H9 (cell line): ENCODE measurements around the gene EXOC2. TPM values are rescaled to one million over a fixed set of nuclear protein-coding genes. Genes with fewer than 3 reads are reported as not detected.

Experiments
- DNase-seq: peaks from one replicate; pipeline ENCODE4 v3.0.0-alpha.2; 2017
- H2AFZ ChIP-seq: one replicate; pipeline ENCODE4 v1.6.1; 2013; ENCODE audit warnings: mild to moderate bottlenecking, low read length, control low read depth, moderate library complexity
- H2AK5ac ChIP-seq: 2 replicates; pipeline ENCODE4 v1.6.1; 2013; ENCODE audit warnings: low read length, control low read depth, mixed read lengths; ENCODE audit not compliant: insufficient read length
- H2BK120ac ChIP-seq: one replicate; pipeline ENCODE4 v1.6.1; 2013; ENCODE audit warnings: low read depth, mild to moderate bottlenecking, low read length, control low read depth, inconsistent platforms; ENCODE audit not compliant: poor library complexity, severe bottlenecking
- H2BK12ac ChIP-seq: 2 replicates; pipeline ENCODE4 v1.6.1; 2013; ENCODE audit warnings: low read length, control low read depth, mixed read lengths, low read depth; ENCODE audit not compliant: insufficient read length
- H2BK15ac ChIP-seq: 2 replicates; pipeline ENCODE4 v1.6.1; 2013; ENCODE audit warnings: low read depth, low read length, control low read depth
- H2BK20ac ChIP-seq: one replicate; pipeline ENCODE4 v1.6.1; 2013; ENCODE audit warnings: low read depth, mild to moderate bottlenecking, low read length, control low read depth, inconsistent platforms; ENCODE audit not compliant: poor library complexity, severe bottlenecking
- H2BK5ac ChIP-seq: 2 replicates; pipeline ENCODE4 v1.6.1; 2013; ENCODE audit warnings: low read length, control low read depth, mixed read lengths; ENCODE audit not compliant: insufficient read length
- H3K14ac ChIP-seq: 2 replicates; pipeline ENCODE4 v1.6.1; 2013; ENCODE audit warnings: low read length, control low read depth; ENCODE audit not compliant: insufficient read depth
- H3K18ac ChIP-seq: 2 replicates; pipeline ENCODE4 v1.6.1; 2013; ENCODE audit warnings: low read depth, mild to moderate bottlenecking, mixed read lengths, low read length, control low read depth; ENCODE audit not compliant: insufficient read length
- H3K23ac ChIP-seq: 2 replicates; pipeline ENCODE4 v1.6.1; 2013; ENCODE audit warnings: low read length, control low read depth, mixed read lengths, low read depth; ENCODE audit not compliant: insufficient read length
- H3K23me2 ChIP-seq: 2 replicates; pipeline ENCODE4 v1.6.1; 2013; ENCODE audit warnings: low read depth, mild to moderate bottlenecking, mixed read lengths, low read length, control low read depth; ENCODE audit not compliant: insufficient read length, poor library complexity, severe bottlenecking
- H3K27ac ChIP-seq: 2 replicates; pipeline ENCODE4 v1.5.1; 2013; ENCODE audit warnings: low read length, control low read depth, mixed read lengths, low read depth; ENCODE audit not compliant: insufficient read length
- H3K27me3 ChIP-seq: 2 replicates; pipeline ENCODE4 v1.6.1; 2013; ENCODE audit warnings: low read length, control low read depth, inconsistent platforms; ENCODE audit not compliant: insufficient read depth
- H3K4ac ChIP-seq: 2 replicates; pipeline ENCODE4 v1.6.1; 2013; ENCODE audit warnings: low read depth, mild to moderate bottlenecking, control low read depth, inconsistent platforms, low read length, moderate library complexity
- H3K4me1 ChIP-seq: 2 replicates; pipeline ENCODE4 v1.6.1; 2013; ENCODE audit warnings: low read length, control low read depth, inconsistent platforms; ENCODE audit not compliant: insufficient read depth
- H3K4me2 ChIP-seq: 2 replicates; pipeline ENCODE4 v1.6.1; 2013; ENCODE audit warnings: low read length, control low read depth, mixed read lengths; ENCODE audit not compliant: insufficient read length, insufficient read depth
- H3K56ac ChIP-seq: 2 replicates; pipeline ENCODE4 v1.6.1; 2013; ENCODE audit warnings: low read depth, mild to moderate bottlenecking, mixed read lengths, low read length, control low read depth; ENCODE audit not compliant: insufficient read length
- H3K79me1 ChIP-seq: 2 replicates; pipeline ENCODE4 v1.6.1; 2013; ENCODE audit warnings: low read depth, mild to moderate bottlenecking, moderate library complexity, low read length, control low read depth, inconsistent platforms; ENCODE audit not compliant: insufficient read depth, poor library complexity, severe bottlenecking
- H3K79me2 ChIP-seq: 2 replicates; pipeline ENCODE4 v1.6.1; 2013; ENCODE audit warnings: low read length, control low read depth, inconsistent platforms; ENCODE audit not compliant: insufficient read depth
- H3K9ac ChIP-seq: 2 replicates; pipeline ENCODE4 v1.6.1; 2013; ENCODE audit warnings: low read length, control low read depth, mixed read lengths; ENCODE audit not compliant: insufficient read length; ENCODE audit errors: extremely low read depth
- H3K9me3 ChIP-seq: one replicate; pipeline ENCODE4 v1.6.1; 2013; ENCODE audit warnings: low read depth, low read length, inconsistent platforms; ENCODE audit not compliant: control insufficient read depth
- H3T11ph ChIP-seq: one replicate; pipeline ENCODE4 v1.6.1; 2013; ENCODE audit warnings: mild to moderate bottlenecking, low read length, control low read depth, inconsistent platforms
- H4K20me1 ChIP-seq: one replicate; pipeline ENCODE4 v1.6.1; 2013; ENCODE audit not compliant: control insufficient read depth, insufficient read length, insufficient read depth
- H4K5ac ChIP-seq: 2 replicates; pipeline ENCODE4 v1.6.1; 2013; ENCODE audit warnings: low read depth, mild to moderate bottlenecking, mixed read lengths, low read length, control low read depth; ENCODE audit not compliant: insufficient read length
- H4K8ac ChIP-seq: replicated peaks from 2 replicates; pipeline ENCODE4 v1.6.1; 2013; ENCODE audit warnings: low read length, control low read depth, mixed read lengths, low read depth; ENCODE audit not compliant: insufficient read length
- H4K91ac ChIP-seq: 2 replicates; pipeline ENCODE4 v1.6.1; 2013; ENCODE audit warnings: low read depth, mild to moderate bottlenecking, moderate library complexity, mixed read lengths, low read length, control low read depth; ENCODE audit not compliant: insufficient read length
- H3K27ac Mint-ChIP-seq, 3 experiments: 2 replicates in 2 of 3; 3 replicates in 1 of 3; pipeline ENCODE4 v1.8.0; 2020 to 2021; ENCODE audit warnings: mixed read lengths in 3 of 3, mild to moderate bottlenecking in 1 of 3, moderate library complexity in 1 of 3
- H3K27me3 Mint-ChIP-seq: 2 replicates; pipeline ENCODE4 v1.8.0; 2021; ENCODE audit warnings: low read depth, mild to moderate bottlenecking, moderate library complexity, mixed read lengths
- H3K36me3 Mint-ChIP-seq, 3 experiments: 2 replicates in 2 of 3; 3 replicates in 1 of 3; pipeline ENCODE4 v1.8.0; 2020 to 2021; ENCODE audit warnings: low read depth in 3 of 3, mixed read lengths in 3 of 3; ENCODE audit not compliant: insufficient read depth in 1 of 3
- H3K4me1 Mint-ChIP-seq, 2 experiments: 2 replicates each; pipeline ENCODE4 v1.8.0; 2020; ENCODE audit warnings: mixed read lengths in 2 of 2
- H3K4me3 Mint-ChIP-seq, 2 experiments: 2 replicates in 1 of 2; 3 replicates in 1 of 2; pipeline ENCODE4 v1.8.0; 2020 to 2021; ENCODE audit warnings: mild to moderate bottlenecking in 2 of 2, mixed read lengths in 2 of 2, moderate library complexity in 1 of 2
- H3K9me3 Mint-ChIP-seq, 2 experiments: 2 replicates in 1 of 2; 3 replicates in 1 of 2; pipeline ENCODE4 v1.8.0; 2020; ENCODE audit warnings: mild to moderate bottlenecking in 2 of 2, mixed read lengths in 2 of 2, moderate library complexity in 1 of 2
- WGBS: extraction: QIAGEN DNeasy Blood & Tissue Kit; methylation state at CpG from one replicate; pipeline ENCODE4 v1.1.7; 2013; ENCODE audit warnings: missing lambda C conversion rate, low lambda C conversion rate, mixed read lengths; ENCODE audit not compliant: insufficient read length; ENCODE audit errors: extremely low coverage; 5-methylcytosine and 5-hydroxymethylcytosine counted together
- total RNA-seq: library from RNA; stranded (reverse); gene quantifications from 2 replicates; pipeline ENCODE4 v1.2.1, GENCODE V29; 2021
- TF ChIP-seq, protein P1 (sequence below): fragments of 200-600 bp; sonication (generic); conservative IDR thresholded peaks from 3 replicates; pipeline ENCODE4 v1.8.0; 2021; ENCODE audit warnings: antibody characterized with exemption, mild to moderate bottlenecking

EXOC2 gene
- total RNA-seq, 1 experiment from 2014 or later, result 29.9 TPM

DNA sequence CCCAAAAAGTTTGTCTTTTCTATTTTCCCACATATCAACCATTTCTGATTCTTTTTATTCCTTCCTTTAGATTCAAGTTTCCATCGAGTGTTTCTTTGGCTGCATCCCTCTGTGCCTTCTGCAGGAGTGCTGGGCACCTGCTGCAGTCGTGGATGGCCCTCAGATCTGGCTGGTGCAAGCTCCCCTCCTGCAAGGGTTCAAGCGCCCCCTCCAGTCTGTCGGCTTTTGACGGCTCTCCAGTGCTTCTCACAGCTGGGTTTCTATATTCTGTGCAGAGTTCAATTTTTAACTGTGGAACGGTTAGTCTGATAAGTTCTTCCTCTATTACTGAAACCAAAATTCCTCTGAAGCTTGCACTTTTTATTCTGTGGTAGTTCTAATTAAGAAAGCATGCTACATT lies 168.1 kb downstream of the EXOC2 start:
- Histone ChIP-seq H3K23ac (no peak overlapping the region), H2AK5ac (no peak overlapping the region), H2BK5ac (no peak overlapping the region), H3K27me3 (no peaks in the 10 kb centered on the region), H3K56ac (no peak overlapping the region), H4K91ac (no peak overlapping the region), H3K18ac (no peak overlapping the region), H3K4me2 (no peak overlapping the region), H3K9me3 (no peaks in the 10 kb centered on the region), H3K4ac (no peak overlapping the region), H2BK15ac (no peak overlapping the region), H4K20me1 (no peaks in the 10 kb centered on the region), H3K79me1 (no peaks in the 10 kb centered on the region), H3K23me2 (no peaks in the 10 kb centered on the region), H3K9ac (no peak overlapping the region), H2BK20ac (no peak overlapping the region), H4K8ac (no peak overlapping the region), H4K5ac (no peak overlapping the region), H3K27ac (no peak overlapping the region), H3T11ph (no peak overlapping the region), H2BK120ac (no peak overlapping the region), H2AFZ (no peak overlapping the region), H2BK12ac (no peak overlapping the region), H3K4me1 (no peaks in the 10 kb centered on the region), H3K79me2 (no peaks in the 10 kb centered on the region), H3K14ac (no peak overlapping the region)
- TF ChIP-seq, protein P1, sequence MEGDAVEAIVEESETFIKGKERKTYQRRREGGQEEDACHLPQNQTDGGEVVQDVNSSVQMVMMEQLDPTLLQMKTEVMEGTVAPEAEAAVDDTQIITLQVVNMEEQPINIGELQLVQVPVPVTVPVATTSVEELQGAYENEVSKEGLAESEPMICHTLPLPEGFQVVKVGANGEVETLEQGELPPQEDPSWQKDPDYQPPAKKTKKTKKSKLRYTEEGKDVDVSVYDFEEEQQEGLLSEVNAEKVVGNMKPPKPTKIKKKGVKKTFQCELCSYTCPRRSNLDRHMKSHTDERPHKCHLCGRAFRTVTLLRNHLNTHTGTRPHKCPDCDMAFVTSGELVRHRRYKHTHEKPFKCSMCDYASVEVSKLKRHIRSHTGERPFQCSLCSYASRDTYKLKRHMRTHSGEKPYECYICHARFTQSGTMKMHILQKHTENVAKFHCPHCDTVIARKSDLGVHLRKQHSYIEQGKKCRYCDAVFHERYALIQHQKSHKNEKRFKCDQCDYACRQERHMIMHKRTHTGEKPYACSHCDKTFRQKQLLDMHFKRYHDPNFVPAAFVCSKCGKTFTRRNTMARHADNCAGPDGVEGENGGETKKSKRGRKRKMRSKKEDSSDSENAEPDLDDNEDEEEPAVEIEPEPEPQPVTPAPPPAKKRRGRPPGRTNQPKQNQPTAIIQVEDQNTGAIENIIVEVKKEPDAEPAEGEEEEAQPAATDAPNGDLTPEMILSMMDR, result peak; percentile 39; the same call in 2 of the 3 replicates
- H3K27me3 Mint-ChIP-seq, result no peaks in the 10 kb centered on the region; the same call in 1 of the 2 replicates
- no peaks in the 10 kb centered on the region for H3K4me1 Mint-ChIP-seq
- no peak for DNase-seq
- H3K36me3 Mint-ChIP-seq, result peaks cover 31 to 37% (median 32%) of the 10 kb centered on the region in 3 experiments
- WGBS, result no CpG with 5 or more reads among the region's 6 CpGs
- H3K27ac Mint-ChIP-seq, result no peak overlapping the region
- H3K9me3 Mint-ChIP-seq, result peaks cover 18 to 19% of the 10 kb centered on the region in 2 experiments
- H3K4me3 Mint-ChIP-seq, result no peak overlapping the region
